Kidney (tissue), 14 donors: ENCODE measurements around the gene TMPRSS3. TPM values are rescaled to one million over a fixed set of nuclear protein-coding genes. Genes with fewer than 3 reads are reported as not detected.
A peak's percentile ranks its signal among the peaks of the same experiment; 100 is the strongest.

Source experiments
- DNase-seq, 5 donors: peaks; one replicate each; pipeline ENCODE4 v3.0.0-alpha.2; 2013 to 2020
- FAIRE-seq: peaks from 2 replicates; lab custom pipeline; 2012; peaks lifted over from hg19 to GRCh38; lab: Jason Lieb, UNC
- H3K27ac ChIP-seq, 2 donors: one replicate each; pipeline ENCODE4 v1.7.0; 2013; ENCODE audit warnings: low read depth in 2 of 2, low read length in 2 of 2, inconsistent platforms in 1 of 2
- H3K27me3 ChIP-seq: one replicate; pipeline ENCODE4 v1.7.1; 2013; ENCODE audit warnings: low read length, inconsistent platforms; ENCODE audit not compliant: control insufficient read depth, insufficient read depth
- H3K36me3 ChIP-seq, 3 donors: one replicate each; pipeline versions ENCODE4 v1.7.0 to v1.7.1; 2013; ENCODE audit warnings: low read length in 3 of 3, control low read depth in 1 of 3, inconsistent platforms in 1 of 3; ENCODE audit not compliant: insufficient read depth in 3 of 3, control insufficient read depth in 2 of 3
- H3K4me1 ChIP-seq, 3 donors: one replicate each; pipeline versions ENCODE4 v1.7.0 to v1.7.1; 2013; ENCODE audit warnings: low read length in 3 of 3, inconsistent platforms in 1 of 3, low read depth in 1 of 3; ENCODE audit not compliant: control insufficient read depth in 2 of 3, insufficient read depth in 2 of 3
- H3K4me3 ChIP-seq, 3 donors: one replicate each; pipeline versions ENCODE4 v1.7.0 to v1.8.1; 2013; ENCODE audit warnings: low read length in 3 of 3, control low read depth in 1 of 3, inconsistent platforms in 1 of 3
- H3K9ac ChIP-seq, 3 donors: one replicate each; pipeline versions ENCODE4 v1.7.0 to v1.7.1; 2013; ENCODE audit warnings: low read length in 3 of 3, control low read depth in 1 of 3, inconsistent platforms in 1 of 3
- H3K9me3 ChIP-seq, 3 donors: one replicate each; pipeline versions ENCODE4 v1.7.0 to v1.7.1; 2013; ENCODE audit warnings: low read length in 3 of 3, control low read depth in 1 of 3, inconsistent platforms in 1 of 3; ENCODE audit not compliant: control insufficient read depth in 2 of 3, insufficient read depth in 1 of 3
- intact Hi-C: fragments of 100-400 bp; cut with DNase I; formaldehyde crosslinking; loops from one replicate; pipeline ENCODE4 v1.11.1; 2022
- polyA plus RNA-seq: library from polyadenylated mRNA; stranded (reverse); fragments of 350-450 nt; fragmentation: Illumina TruSeq; extraction: RNeasy Lipid Tissue Mini Kit (QIAGEN cat#74804); gene quantifications from one replicate; pipeline ENCODE4 v1.2.3, GENCODE V29; 2014; ENCODE audit warnings: low read depth, low replicate concordance; ENCODE audit not compliant: insufficient read depth
- total RNA-seq: library from RNA; stranded (reverse); fragmentation: NEBNext Ultra II Directional; extraction: Animal tissue kit (Norgen Biotek cat#: 25700); gene quantifications from one replicate; pipeline ENCODE4 v1.2.1, GENCODE V29; 2021
- TF ChIP-seq, protein P1 (sequence below): IDR thresholded peaks from 3 replicates; pipeline ENCODE4 v1.5.1; 2012; ENCODE audit warnings: mild to moderate bottlenecking, moderate library complexity, borderline replicate concordance; ENCODE audit not compliant: insufficient read depth; ENCODE audit errors: extremely low read depth
- donor health status: control.
- donor health status: control.
- donor health status: control.
- donor health status: control.
- donor health status: control.
- donor health status: DM: yes; HTN: yes; CAD: no.
- donor health status: Normal renal cell carcinoma (clear cell type).

The TMPRSS3 gene
- total and polyA plus RNA-seq, 2 donors from 2014 or later, result 3.0 to 15.4 TPM

GRCh38 chr21:42423197-42423675 lies 27.4 kb upstream of the TMPRSS3 start:
- Histone ChIP-seq H3K4me1 (no peaks in the 10 kb centered on the region), H3K4me3 (no peak overlapping the region), H3K9ac (no peak overlapping the region), H3K36me3 (no peaks in the 10 kb centered on the region), H3K27ac (no peak overlapping the region), H3K27me3 (no peaks in the 10 kb centered on the region), H3K9me3 (no peaks in the 10 kb centered on the region)
- TF ChIP-seq, protein P1, sequence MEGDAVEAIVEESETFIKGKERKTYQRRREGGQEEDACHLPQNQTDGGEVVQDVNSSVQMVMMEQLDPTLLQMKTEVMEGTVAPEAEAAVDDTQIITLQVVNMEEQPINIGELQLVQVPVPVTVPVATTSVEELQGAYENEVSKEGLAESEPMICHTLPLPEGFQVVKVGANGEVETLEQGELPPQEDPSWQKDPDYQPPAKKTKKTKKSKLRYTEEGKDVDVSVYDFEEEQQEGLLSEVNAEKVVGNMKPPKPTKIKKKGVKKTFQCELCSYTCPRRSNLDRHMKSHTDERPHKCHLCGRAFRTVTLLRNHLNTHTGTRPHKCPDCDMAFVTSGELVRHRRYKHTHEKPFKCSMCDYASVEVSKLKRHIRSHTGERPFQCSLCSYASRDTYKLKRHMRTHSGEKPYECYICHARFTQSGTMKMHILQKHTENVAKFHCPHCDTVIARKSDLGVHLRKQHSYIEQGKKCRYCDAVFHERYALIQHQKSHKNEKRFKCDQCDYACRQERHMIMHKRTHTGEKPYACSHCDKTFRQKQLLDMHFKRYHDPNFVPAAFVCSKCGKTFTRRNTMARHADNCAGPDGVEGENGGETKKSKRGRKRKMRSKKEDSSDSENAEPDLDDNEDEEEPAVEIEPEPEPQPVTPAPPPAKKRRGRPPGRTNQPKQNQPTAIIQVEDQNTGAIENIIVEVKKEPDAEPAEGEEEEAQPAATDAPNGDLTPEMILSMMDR, result no peak
- peak in 1 of 5 donors; percentile 49 for DNase-seq
- no peak for FAIRE-seq
- intact Hi-C loops, result no loop called here

DNA sequence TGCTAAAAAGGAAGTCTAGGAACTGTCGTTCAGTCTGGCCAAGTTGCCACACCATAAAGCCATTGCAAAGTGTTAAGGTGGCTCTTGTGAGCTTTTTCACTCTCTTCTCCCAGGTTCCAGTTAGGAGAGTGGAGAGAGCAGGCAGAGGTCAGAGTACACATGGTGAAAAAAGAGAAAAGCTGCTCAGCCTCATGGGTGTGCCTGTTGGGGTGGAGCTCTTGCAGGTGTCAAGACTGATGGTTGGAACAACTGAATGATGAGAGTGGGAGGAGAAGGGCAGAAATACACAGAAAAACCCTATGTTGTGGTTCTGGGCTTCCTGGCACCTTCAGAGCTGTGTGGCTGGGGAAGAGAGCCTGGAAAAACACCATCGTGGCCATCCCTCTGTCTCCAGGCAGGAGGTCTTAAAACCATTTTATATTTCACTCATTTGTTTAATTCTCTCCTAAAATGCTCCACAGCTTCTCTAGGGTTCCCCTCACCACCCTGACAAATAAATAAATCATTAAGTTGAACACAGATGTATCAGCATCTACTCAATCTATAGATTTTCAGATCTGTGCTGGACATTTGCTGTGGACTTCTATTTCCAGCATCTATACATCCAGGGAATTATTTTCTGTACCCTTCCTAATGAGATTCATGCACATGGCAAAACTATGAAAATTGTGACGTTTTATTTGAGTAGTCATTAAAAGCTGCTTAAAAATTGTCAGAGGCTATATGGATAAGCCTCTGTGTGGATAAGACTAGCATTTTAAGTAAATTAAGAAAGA lies 25.4 kb upstream of the TMPRSS3 start:
- FAIRE-seq, result no peak
- H3K4me1 ChIP-seq, result no peaks in the 10 kb centered on the region
- no peaks in the 10 kb centered on the region for H3K27me3 ChIP-seq
- DNase-seq, result no peak
- H3K4me3 ChIP-seq, result no peak overlapping the region
- H3K27ac ChIP-seq, result no peak overlapping the region
- TF ChIP-seq, protein P1, result no peak
- no peaks in the 10 kb centered on the region for H3K36me3 ChIP-seq
- intact Hi-C loops, result no loop called here
- H3K9ac ChIP-seq, result no peak overlapping the region
- no peaks in the 10 kb centered on the region for H3K9me3 ChIP-seq

DNA sequence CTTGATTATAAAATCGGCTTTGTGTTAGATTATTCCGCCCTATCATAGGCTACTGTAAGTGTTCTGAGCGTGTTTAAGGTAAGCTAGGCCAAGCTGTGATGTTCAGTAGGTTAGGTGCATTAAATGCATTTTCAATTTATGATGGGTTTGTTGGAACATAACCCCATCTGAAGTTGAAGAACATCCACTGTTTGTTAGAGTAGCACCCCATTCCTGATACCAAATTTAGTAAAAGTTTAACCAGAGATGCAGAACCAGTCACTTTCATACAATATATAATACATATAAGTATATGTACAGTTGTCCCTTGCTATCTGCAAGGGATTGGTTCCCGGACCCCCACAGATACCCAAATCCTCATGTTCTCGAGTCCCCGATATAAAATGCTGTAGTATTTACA lies 24.0 kb upstream of the TMPRSS3 start:
- FAIRE-seq, result no peak
- intact Hi-C loops, result no loop called here
- TF ChIP-seq, protein P1, result no peak
- H3K4me1 ChIP-seq, result no peaks in the 10 kb centered on the region
- H3K4me3 ChIP-seq, result no peak overlapping the region
- H3K9ac ChIP-seq, result no peak overlapping the region
- H3K36me3 ChIP-seq, result no peaks in the 10 kb centered on the region
- no peak for DNase-seq
- no peaks in the 10 kb centered on the region for H3K9me3 ChIP-seq
- no peak overlapping the region for H3K27ac ChIP-seq
- no peaks in the 10 kb centered on the region for H3K27me3 ChIP-seq
